ENCODE measurements around the gene RASD2. TPM values are rescaled to one million over a fixed set of nuclear protein-coding genes. Genes with fewer than 3 reads are reported as not detected.

RASD2 gene
- total RNA-seq, 1 experiment from 2014 or later: 0.42 TPM

GRCh38 chr22:35510951-35511350, 29.7 kb upstream of the RASD2 start:
- no peak overlapping the region for H3K56ac ChIP-seq (ENCODE audit: insufficient read length, low read depth, low read length)
- H4K91ac ChIP-seq (ENCODE audit: insufficient read length, low read depth, low read length): no peak overlapping the region
- H3K27me3 ChIP-seq (ENCODE audit: insufficient read depth, low read length): no peaks in the 10 kb centered on the region
- peak overlapping the region; percentile 75 to 94 (median 77); a peak in 5 of 7 replicates for H3K27ac Mint-ChIP-seq
- H2BK12ac ChIP-seq (ENCODE audit: insufficient read length, low read depth, low read length): no peak overlapping the region
- H2AFZ ChIP-seq (ENCODE audit: low read length): no peak overlapping the region
- peaks cover 8% of the 10 kb centered on the region; the same call in 1 of the 2 replicates for H3K4me1 ChIP-seq (ENCODE audit: insufficient read depth, low read length)
- H3T11ph ChIP-seq (ENCODE audit: low read length): no peak overlapping the region
- no peak for TF ChIP-seq CTCF (conservative IDR thresholded peaks at IDR 0.05)
- H3K4ac ChIP-seq (ENCODE audit: low read depth, low read length): no peak overlapping the region
- H3K23me2 ChIP-seq (ENCODE audit: insufficient read length, low read depth, low read length, poor library complexity, severe bottlenecking): no peaks in the 10 kb centered on the region
- H3K14ac ChIP-seq (ENCODE audit: insufficient read depth, low read length): no peak overlapping the region
- no CpG with 5 or more reads among the region's 4 CpGs for WGBS (ENCODE audit: extremely low coverage, insufficient read length, low lambda C conversion rate)
- H4K8ac ChIP-seq (replicated peaks; ENCODE audit: insufficient read length, low read depth, low read length): no peak overlapping the region
- no peak overlapping the region for H4K5ac ChIP-seq (ENCODE audit: insufficient read length, low read depth, low read length)
- peaks cover 27% of the 10 kb centered on the region for H3K27me3 Mint-ChIP-seq (ENCODE audit: low read depth)
- no peak overlapping the region for H2BK15ac ChIP-seq (ENCODE audit: low read depth, low read length)
- no peak overlapping the region for H3K27ac ChIP-seq (ENCODE audit: insufficient read length, low read depth, low read length)
- H4K20me1 ChIP-seq (ENCODE audit: control insufficient read depth, insufficient read depth, insufficient read length): no peaks in the 10 kb centered on the region
- H3K79me1 ChIP-seq (ENCODE audit: insufficient read depth, low read depth, low read length, poor library complexity, severe bottlenecking): no peaks in the 10 kb centered on the region
- H2BK20ac ChIP-seq (ENCODE audit: low read depth, low read length, poor library complexity, severe bottlenecking): no peak overlapping the region
- no peaks in the 10 kb centered on the region for H3K79me2 ChIP-seq (ENCODE audit: insufficient read depth, low read length)
- no peak overlapping the region for H3K4me3 Mint-ChIP-seq
- H2BK5ac ChIP-seq (ENCODE audit: insufficient read length, low read length): no peak overlapping the region
- H3K9me3 ChIP-seq (ENCODE audit: control insufficient read depth, low read depth, low read length): no peaks in the 10 kb centered on the region
- no peak overlapping the region for H3K4me2 ChIP-seq (ENCODE audit: insufficient read depth, insufficient read length, low read length)
- no peak overlapping the region for H2BK120ac ChIP-seq (ENCODE audit: low read depth, low read length, poor library complexity, severe bottlenecking)
- H3K4me1 Mint-ChIP-seq: peaks cover 31 to 41% of the 10 kb centered on the region in 2 experiments
- no peak for DNase-seq
- no peak overlapping the region for H3K23ac ChIP-seq (ENCODE audit: insufficient read length, low read depth, low read length)
- H3K9me3 Mint-ChIP-seq: no peaks in the 10 kb centered on the region
- H3K36me3 Mint-ChIP-seq (ENCODE audit: insufficient read depth in 1 of 3, low read depth in 3 of 3): no peaks in the 10 kb centered on the region
- no peak overlapping the region for H2AK5ac ChIP-seq (ENCODE audit: insufficient read length, low read length)
- no peak overlapping the region for H3K18ac ChIP-seq (ENCODE audit: insufficient read length, low read depth, low read length)
- H3K9ac ChIP-seq (ENCODE audit: extremely low read depth, insufficient read length, low read length): no peak overlapping the region
